Lower leg skin (tissue), 4 donors: Measurements from ENCODE around the gene TRMT2A. TPM values are rescaled to one million over a fixed set of nuclear protein-coding genes. Genes with fewer than 3 reads are reported as not detected.

Experiments used
- DNase-seq, 2 donors: peaks; one replicate each; pipeline ENCODE4 v3.0.0-alpha.2; 2019; ENCODE audit warnings: low spot score in 2 of 2
- H3K4me3 ChIP-seq: fragments of 200-600 bp; sonication (generic); 2 replicates; pipeline ENCODE4 v1.5.1; 2017; ENCODE audit warnings: mild to moderate bottlenecking, low read depth; ENCODE audit not compliant: poor library complexity, severe bottlenecking
- POLR2A ChIP-seq, 2 donors: fragments of 450-650 bp; IDR thresholded peaks; one replicate each; pipeline ENCODE4 v1.6.1; 2016 to 2017; ENCODE audit warnings: antibody characterized with exemption in 2 of 2, mild to moderate bottlenecking in 1 of 2, moderate library complexity in 1 of 2
- WGBS, 2 donors: methylation state at CpG; one replicate each; pipeline ENCODE4 v1.1.5; 2018; 5-methylcytosine and 5-hydroxymethylcytosine counted together
- intact Hi-C: fragments of 100-400 bp; cut with DNase I; formaldehyde crosslinking; loops from one replicate; pipeline ENCODE4 v1.15.0; 2023; ENCODE audit warnings: low total_unique reads
- total RNA-seq, 4 donors: library from RNA; depleted of rRNA; stranded (reverse); fragments of >200 nt; gene quantifications; one replicate each; pipeline ENCODE4 v1.1.0, GENCODE V29; 2016
- TF ChIP-seq, protein P1 (sequence below), 3 donors: fragments of 450-650 bp; IDR thresholded peaks; one replicate each; pipeline ENCODE4 v1.5.1; 2016; ENCODE audit warnings: antibody characterized with exemption in 3 of 3, mild to moderate bottlenecking in 3 of 3, moderate library complexity in 2 of 3

TRMT2A gene
- total RNA-seq, 4 donors from 2014 or later: 41.6 to 97.5 (median 52.8) TPM

DNA sequence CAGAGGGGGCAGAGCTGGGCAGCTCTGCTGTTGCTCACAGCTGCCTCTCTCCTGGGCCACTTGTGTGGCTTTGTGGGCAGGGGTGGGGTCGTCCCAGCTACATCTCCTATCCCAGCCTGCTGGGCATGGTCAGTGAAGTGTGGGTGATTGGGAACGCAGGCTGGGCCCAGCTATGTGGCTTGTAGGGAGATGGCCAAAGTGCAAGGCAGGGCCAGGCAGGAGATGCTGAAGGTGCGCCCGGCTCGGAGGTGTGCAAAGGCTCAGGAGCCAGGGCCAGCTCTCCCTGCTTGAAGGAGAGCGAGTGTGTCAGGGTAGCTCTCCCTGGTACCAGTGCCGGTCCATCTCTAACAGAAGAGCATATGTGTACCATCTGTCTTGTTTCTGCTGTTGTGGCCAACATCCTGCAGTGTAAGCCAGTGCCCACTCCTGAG lies 9.5 kb downstream of the TRMT2A start:
- 88% methylated on average over 7 of the region's 7 CpGs for WGBS, 2 donors
- no peak overlapping the region for H3K4me3 ChIP-seq
- DNase-seq: no peak
- TF ChIP-seq POLR2A (IDR thresholded peaks at IDR 0.05): no peak
- TF ChIP-seq, protein P1, sequence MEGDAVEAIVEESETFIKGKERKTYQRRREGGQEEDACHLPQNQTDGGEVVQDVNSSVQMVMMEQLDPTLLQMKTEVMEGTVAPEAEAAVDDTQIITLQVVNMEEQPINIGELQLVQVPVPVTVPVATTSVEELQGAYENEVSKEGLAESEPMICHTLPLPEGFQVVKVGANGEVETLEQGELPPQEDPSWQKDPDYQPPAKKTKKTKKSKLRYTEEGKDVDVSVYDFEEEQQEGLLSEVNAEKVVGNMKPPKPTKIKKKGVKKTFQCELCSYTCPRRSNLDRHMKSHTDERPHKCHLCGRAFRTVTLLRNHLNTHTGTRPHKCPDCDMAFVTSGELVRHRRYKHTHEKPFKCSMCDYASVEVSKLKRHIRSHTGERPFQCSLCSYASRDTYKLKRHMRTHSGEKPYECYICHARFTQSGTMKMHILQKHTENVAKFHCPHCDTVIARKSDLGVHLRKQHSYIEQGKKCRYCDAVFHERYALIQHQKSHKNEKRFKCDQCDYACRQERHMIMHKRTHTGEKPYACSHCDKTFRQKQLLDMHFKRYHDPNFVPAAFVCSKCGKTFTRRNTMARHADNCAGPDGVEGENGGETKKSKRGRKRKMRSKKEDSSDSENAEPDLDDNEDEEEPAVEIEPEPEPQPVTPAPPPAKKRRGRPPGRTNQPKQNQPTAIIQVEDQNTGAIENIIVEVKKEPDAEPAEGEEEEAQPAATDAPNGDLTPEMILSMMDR (IDR thresholded peaks at IDR 0.05): no peak
- intact Hi-C loops: no loop called here

DNA sequence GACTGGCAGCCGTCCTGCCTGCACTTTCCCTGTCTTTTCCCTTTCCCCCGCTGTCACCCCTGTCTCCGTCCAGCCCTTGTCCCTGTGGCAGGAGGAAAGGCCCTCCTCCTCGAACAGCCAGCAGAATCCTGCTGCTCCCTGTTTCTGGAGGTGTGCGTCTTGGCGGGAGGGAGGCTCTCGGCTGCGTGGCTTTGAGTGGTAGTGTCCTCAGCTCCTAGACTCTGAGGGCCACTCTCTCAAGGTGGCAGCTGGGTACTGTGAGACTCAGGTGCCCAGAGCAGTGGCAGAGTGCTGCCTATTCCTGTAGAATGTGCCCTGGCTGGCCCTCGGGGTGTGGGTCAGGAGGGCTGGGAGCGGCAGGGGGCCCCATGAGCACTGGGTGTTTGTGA lies 10.2 kb downstream of the TRMT2A start:
- TF ChIP-seq POLR2A (IDR thresholded peaks at IDR 0.05): no peak
- TF ChIP-seq, protein P1 (IDR thresholded peaks at IDR 0.05): no peak
- 93 to 95% methylated on average over 9 to 10 of the region's 10 CpGs for WGBS, 2 donors
- H3K4me3 ChIP-seq: no peak overlapping the region
- intact Hi-C loops: no loop called here
- no peak for DNase-seq

DNA sequence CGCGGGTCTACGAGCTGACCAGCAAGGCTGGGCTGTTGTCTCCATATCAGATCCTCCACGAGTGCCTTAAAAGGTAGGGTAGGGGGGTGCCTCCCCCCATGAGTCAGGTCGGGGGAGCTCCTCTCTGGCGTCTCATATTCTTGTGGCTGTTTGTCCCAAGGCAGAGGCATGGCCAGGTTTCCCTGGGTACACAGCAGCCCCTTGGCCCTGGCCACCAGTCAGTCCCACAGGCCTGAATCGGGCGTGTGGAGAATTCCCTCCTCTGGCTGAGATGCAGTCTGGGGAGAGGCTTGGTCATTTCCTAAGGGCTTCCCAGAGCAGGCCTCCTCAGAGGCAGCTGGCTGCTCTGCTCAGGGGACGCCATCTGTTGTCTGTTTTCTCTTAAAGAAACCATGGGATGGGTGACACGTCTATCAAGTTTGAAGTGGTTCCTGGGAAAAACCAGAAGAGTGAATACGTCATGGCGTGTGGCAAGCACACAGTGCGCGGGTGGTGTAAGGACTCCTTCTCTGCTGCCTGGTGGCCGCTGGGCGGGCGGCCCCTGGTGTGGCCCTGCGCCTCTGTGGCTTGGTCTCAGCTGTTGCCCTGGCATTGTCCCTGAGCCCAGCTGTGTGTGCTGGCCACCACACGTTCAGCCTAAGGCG lies 10.7 kb downstream of the TRMT2A start:
- WGBS, 2 donors: 83 to 90% methylated on average over 19 to 20 of the region's 20 CpGs
- no peak overlapping the region for H3K4me3 ChIP-seq
- DNase-seq: no peak
- intact Hi-C loops: no loop called here
- TF ChIP-seq POLR2A (IDR thresholded peaks at IDR 0.05): no peak
- TF ChIP-seq, protein P1 (IDR thresholded peaks at IDR 0.05): no peak

DNA sequence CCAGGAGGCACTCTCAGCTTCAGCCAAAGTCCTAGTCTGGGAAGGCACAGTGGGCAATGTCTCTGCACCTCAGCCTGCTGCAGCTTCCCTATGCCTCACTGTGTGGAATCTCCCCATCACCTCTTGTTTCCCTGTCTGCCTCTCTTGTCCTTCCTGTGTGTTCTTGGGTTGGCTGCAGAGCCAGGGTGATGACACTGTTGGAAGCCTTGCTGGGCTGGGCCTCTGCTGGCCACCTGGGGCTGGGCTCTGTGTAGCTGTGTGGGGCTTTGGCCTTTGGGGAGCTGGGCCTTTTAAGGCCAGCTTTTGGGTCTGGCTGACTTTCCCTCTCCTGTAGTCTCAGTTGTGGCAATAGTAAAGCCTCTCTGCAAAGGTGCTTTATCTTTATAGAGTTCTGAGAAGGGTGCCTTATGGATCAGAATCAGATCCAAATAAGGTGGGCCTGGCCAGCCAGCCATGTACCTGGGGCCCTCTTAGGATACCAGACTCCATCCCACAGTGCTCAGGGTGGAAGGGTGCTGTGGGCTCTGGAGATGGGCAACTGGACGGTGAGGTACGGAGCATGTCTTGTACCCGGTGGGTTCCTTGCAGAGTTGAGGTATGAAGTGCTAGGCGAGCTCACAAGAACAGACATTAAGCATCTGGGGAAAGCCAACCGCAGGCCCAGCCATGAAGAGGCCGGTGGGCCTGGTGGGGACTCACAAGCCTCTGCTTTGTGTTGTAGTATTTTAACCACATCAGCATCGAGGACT lies 11.4 kb downstream of the TRMT2A start:
- no peak overlapping the region for H3K4me3 ChIP-seq
- TF ChIP-seq, protein P1 (IDR thresholded peaks at IDR 0.05): no peak
- no peak for TF ChIP-seq POLR2A (IDR thresholded peaks at IDR 0.05)
- 93 to 95% methylated on average over 7 of the region's 7 CpGs for WGBS, 2 donors
- no peak for DNase-seq
- intact Hi-C loops: no loop called here

DNA sequence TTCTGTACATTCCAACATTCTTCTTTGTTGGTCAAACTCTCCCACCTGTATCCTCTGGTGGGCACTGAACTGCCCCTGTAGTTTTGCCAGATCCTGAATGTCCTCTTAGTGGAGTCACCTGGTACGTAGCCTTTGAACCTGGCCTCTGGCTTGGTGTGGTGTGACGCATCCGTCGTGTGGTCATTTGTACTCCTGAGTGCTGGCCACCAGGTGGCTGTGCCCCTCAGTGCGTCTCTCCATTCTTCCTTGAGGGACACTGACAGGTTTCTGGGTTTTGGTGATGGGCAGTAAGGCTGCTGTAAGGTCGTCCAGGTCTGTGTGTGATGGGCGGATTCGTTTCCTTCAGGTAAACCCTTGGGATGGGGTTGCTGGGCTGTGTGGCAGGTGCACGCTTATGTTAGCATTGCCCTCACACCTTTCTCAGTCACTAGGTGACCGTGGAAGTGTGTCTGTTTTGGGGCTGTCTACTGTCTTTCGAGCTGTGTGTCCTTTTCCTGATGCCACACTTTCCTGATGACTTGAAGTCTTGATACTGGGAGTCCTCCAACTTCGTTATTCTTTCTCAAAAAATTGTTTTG lies 14.7 kb downstream of the TRMT2A start:
- intact Hi-C loops: no loop called here
- TF ChIP-seq POLR2A (IDR thresholded peaks at IDR 0.05): no peak
- TF ChIP-seq, protein P1 (IDR thresholded peaks at IDR 0.05): no peak
- 92 to 96% methylated on average over 12 of the region's 12 CpGs for WGBS, 2 donors
- no peak for DNase-seq
- H3K4me3 ChIP-seq: no peak overlapping the region
